Keratinocyte (primary cell): ENCODE data around the gene CDH18.

Experiments used
- EZH2 ChIP-seq: IDR thresholded peaks from one replicate; pipeline ENCODE4 v1.6.1; 2012; ENCODE audit warnings: inconsistent platforms, mild to moderate bottlenecking, low read length, moderate library complexity
- TF ChIP-seq, protein P1 (sequence below), 3 experiments: IDR thresholded peaks in 1 of 3; conservative IDR thresholded peaks in 1 of 3; optimal IDR thresholded peaks in 1 of 3; 2 replicates in 2 of 3; 3 replicates in 1 of 3; pipeline versions ENCODE3 to v1.5.1; 2011; ENCODE audit warnings: low read length in 3 of 3, mild to moderate bottlenecking in 3 of 3, moderate library complexity in 2 of 3, control low read depth in 1 of 3, inconsistent platforms in 1 of 3; ENCODE audit not compliant: insufficient read depth in 2 of 3; ENCODE audit errors: extremely low read depth in 1 of 3

DNA sequence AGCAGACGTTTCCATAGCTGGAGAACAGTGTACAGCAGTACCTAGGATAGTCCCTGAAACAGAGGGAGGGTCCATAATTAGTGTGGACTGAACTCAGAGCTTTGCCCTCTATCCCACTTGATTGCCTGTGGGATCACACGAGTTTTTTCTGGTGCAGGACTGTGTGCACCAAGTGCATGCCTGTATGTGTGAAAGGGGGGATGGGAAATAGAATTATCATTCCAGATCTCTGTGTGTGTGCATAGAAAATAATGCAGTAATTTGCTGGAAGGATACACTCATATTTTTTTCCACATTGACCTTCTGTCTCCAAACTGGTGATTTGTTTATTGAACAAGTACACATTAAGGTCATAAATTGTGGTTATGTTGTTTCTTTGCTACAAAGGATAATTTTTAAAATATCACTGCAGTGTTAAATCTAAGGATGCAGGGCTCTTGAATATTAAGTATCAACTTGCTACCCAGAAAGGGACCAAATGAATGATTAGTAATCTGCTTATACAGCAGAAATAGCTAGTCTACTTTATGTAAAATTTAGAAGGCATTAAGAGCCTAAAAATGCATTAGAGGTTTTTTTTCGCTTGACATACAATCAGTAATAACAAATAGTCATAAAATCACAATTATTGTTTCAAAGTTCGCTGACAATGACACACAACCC, 292.9 kb downstream of the CDH18 start:
- TF ChIP-seq, protein P1, sequence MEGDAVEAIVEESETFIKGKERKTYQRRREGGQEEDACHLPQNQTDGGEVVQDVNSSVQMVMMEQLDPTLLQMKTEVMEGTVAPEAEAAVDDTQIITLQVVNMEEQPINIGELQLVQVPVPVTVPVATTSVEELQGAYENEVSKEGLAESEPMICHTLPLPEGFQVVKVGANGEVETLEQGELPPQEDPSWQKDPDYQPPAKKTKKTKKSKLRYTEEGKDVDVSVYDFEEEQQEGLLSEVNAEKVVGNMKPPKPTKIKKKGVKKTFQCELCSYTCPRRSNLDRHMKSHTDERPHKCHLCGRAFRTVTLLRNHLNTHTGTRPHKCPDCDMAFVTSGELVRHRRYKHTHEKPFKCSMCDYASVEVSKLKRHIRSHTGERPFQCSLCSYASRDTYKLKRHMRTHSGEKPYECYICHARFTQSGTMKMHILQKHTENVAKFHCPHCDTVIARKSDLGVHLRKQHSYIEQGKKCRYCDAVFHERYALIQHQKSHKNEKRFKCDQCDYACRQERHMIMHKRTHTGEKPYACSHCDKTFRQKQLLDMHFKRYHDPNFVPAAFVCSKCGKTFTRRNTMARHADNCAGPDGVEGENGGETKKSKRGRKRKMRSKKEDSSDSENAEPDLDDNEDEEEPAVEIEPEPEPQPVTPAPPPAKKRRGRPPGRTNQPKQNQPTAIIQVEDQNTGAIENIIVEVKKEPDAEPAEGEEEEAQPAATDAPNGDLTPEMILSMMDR (optimal IDR thresholded peaks at IDR 0.05 in 1 of 3, IDR thresholded peaks at IDR 0.05 in 1 of 3, conservative IDR thresholded peaks at IDR 0.05 in 1 of 3; ENCODE audit: extremely low read depth in 1 of 3, insufficient read depth in 2 of 3, low read length in 3 of 3): no peak
- no peak for TF ChIP-seq EZH2
